NCI-H82 (cell line): ENCODE results near the gene TIMM44.
A peak's percentile ranks its signal among the peaks of the same experiment; 100 is the strongest.
"Not testable (repeated sequence)": the region's sequence is repeated elsewhere in the genome, so short reads cannot be mapped to it uniquely, and the experiment has no call there.

Experiments used
- DNase-seq: peaks from one replicate; lab custom pipeline; 2025; lab: John Stamatoyannopoulos, UW

TIMM44 gene

GRCh38 chr19:7900401-7900870 lies 43.0 kb downstream of the TIMM44 start:
- no peak for DNase-seq

- DNase-seq: peak; percentile 32
These were observed 43.6 kb downstream of the TIMM44 start for GRCh38 chr19:7899751-7900378.

DNA sequence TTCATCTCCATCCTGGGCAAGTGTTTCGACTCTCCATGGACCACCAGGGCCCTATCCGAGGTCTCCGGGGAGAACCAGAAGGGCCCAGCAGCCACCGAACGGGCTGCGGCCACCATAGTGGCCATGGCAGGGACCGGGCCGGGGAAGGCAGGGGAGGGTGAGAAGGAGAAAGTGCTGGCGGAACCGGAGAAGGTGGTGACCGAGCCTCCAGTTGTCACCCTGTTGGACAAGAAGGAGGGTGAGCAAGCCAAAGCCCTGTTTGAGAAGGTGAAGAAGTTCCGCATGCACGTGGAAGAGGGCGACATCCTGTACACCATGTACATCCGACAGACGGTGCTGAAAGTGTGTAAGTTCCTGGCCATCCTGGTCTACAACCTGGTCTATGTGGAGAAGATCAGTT lies 44.5 kb downstream of the TIMM44 start:
- DNase-seq: no peak

DNA sequence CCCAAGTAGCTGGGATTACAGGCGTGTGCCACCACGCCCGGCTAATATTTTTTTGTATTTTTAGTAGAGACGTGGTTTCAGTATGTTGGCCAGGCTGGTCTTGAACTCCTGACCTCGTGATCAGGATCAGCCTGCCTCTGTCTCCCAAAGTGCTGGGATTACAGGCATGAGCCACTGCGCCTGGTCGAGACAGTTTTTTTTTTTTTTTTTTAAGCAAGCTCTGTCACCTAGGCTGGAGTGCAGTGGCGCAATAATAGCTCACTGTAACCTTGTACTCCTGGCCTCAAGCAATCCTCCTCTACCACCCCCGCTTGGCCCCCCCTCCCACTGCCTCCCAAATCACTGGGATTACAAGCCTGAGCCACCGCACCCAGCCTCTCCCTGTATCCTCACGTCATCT lies 46.2 kb downstream of the TIMM44 start:
- DNase-seq: peak; percentile 41

DNA sequence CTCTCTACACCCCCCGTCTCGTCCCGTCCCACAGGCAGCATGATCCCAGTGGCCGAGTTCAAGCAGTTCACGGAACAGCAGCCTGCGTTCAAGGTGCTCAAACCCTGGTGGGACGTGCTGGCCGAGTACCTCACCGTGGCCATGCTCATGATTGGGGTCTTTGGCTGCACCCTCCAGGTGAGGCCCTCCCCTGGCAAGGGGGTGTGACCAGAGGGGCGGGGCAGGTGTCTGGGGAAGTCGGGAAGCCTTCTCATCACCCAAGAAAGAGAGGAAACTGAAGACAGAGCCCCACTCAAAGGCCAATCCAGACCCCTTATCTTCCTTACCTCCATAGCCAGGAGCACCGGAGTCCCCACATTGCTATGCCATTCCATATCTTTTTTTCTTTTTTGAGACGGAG lies 47.9 kb downstream of the TIMM44 start:
- DNase-seq: no peak

DNA sequence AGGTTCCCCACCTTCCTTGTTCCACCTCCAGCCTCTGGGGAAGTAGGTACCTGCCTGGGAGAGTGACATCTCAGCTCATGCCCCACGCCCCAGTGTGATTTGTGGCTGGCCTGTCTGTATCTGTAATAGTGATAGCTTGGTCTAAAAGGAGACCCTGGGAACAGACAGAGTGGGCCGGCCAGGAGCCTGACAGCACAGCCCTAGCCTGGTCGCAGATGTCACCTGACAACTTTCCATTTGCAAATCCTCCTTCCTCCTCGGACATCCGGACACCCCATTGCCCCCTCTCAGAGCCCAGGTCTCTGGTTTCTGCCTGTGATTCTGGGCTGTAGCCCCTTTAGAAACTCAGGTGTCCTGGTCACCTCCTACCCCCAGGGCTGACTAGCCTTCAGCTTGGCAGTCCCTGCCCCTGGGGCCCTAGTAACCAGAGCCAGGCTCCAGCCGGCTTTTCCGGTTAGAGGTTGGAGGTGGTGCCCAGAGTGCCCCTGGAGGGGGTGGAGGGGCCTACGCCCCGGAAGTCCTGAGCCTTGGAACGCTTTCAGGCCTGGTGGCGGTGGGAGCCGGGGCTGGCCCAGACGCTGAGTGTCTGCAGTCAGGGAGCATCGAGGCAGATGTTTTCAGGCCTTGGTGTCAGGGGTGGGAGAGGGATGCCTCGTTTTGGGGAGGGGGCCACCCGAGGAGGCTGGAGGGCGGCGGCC lies 48.7 kb downstream of the TIMM44 start:
- DNase-seq: no peak

GRCh38 chr19:7893362-7894101 lies 49.9 kb downstream of the TIMM44 start:
- not testable (repeated sequence) for DNase-seq

DNA sequence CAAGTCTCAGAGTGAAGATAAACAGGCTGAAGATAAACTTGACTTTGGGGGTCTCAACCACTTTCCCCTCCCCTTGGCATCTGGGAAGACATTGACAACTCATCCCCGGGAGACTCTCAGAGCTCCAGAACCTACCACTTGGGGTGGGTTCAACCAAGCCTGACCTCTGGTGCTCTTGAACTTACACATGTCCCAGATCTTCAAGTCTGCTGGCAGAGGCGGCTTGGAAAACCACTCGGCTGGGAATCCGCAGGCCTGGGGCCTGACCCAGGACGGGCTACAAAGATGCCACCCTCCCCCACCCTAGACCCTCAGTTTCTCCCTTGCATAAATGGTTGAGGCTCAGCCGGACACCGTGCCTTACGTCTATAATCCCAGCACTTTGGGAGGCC lies 54.6 kb downstream of the TIMM44 start:
- DNase-seq: no peak

GRCh38 chr19:7888145-7888825 lies 55.2 kb downstream of the TIMM44 start, which contains the start of gene LRRC8E:
Gene LRRC8E (plus strand): TSS chr19:7888510. CDS start chr19:7895604, 7,094 bp downstream.
- DNase-seq: peak; percentile 59

GRCh38 chr19:7887408-7888144 lies 55.9 kb downstream of the TIMM44 start:
- no peak for DNase-seq

GRCh38 chr19:7885818-7886217 lies 57.6 kb downstream of the TIMM44 start:
- DNase-seq: peak; percentile 37

DNA sequence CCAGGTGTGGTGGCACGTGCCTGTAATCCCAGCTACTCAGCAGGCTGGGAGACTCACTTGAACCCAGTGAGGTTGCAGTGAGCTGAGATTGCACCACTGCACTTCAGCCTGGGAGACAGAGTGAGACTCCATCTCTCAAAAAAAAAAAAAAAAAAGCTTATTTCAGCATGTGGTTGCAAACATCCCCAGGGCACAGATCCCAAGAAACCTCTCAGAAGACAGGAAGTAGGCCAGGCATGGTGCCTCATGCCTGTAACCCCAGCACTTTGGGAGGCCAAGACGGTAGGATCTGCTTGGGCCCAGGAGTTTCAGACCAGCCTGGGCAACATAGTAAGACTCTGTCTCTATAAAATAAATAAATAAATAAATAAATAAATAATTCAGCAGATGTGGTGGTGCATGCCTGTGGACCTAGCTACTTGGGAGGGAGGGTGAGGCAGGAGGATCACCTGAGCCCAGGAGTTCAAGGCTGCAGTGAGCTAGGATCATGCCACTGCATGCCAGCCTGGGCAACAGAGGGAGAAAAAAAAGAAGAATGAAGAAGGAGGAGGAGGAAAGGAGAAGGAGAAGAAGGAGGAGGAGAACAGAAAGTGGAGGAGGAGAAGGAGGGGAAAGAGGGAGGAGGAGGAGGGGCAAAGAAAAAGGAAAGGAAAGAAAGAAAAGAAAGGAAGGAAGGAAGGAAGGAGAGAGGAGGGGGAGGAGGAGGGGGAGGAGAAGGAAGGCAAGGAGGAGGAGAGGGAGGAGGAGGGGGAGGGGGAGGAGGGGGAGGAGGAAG lies 59.5 kb downstream of the TIMM44 start:
- DNase-seq: no peak

DNA sequence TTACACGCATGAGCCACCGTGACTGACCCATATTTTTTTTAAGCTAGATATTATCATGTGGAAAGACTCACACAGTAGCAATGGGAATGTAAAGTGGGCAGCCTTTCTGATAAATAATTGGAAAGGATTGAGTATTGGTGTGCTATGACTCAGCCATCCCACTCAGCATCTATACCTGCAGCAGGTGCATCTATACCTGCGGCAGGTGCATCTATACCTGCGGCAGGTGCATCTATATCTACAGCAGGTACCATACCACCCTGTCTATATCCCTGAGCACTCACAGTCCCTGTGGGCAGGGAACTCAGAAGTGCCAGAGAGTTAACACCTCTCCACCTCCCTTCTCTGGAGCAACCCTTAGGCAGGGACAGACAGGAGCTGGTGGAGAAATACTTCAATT lies 60.4 kb downstream of the TIMM44 start:
- no peak for DNase-seq

GRCh38 chr19:7881910-7882309 lies 61.6 kb downstream of the TIMM44 start:
- no peak for DNase-seq

DNA sequence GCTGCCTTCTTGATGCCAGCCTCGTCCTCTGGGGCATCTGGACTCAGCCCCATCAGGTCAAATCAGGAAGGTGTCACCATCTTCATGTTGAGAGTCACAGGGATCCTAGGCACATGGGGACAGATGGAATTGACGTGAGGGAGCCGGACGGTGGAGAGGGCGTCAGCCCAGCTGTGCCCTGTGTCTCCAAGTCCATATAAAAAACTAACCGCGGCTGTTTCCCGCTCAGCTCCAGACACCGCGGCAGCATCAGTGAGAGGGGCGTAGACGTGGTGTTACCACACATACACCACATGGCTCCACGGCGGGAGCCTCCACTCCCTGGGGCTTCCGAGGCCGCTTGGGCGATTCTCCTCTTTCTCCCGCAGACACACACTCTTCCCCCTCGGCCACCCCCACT lies 63.6 kb downstream of the TIMM44 start:
- peak; percentile 31 for DNase-seq

DNA sequence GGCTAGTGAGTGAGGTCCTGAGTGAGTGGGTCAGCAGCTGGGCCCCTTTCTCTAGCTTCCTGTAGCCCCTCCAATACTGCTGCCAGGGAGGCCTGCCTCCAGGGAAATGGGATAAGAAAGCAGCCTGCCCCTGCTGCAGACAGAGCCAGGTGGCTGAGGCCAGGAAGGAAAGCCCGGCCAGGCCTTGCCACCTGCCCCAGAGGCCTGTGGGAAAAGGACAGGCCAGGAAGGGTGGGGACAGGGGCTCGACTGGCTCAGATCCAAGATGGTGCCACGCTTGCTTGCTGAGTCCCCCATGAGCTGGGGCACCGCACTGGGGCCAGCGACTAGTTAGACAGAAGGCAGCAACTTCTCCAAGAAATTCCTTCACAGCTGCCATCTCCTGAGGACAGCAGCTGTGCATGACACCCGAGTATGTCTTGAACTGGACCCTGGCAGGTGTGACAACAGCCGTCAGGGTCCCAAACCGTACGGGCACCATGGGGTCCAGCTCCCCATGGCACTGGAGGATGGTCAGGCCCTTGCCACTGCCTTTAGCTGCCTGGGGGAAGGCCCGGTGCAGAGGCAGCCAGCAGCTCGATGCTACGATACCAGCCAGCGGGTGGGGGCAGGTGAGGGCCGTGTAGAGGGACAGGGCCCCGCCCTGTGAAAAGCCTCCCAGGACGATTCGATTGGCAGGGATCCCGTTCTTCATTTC lies 64.2 kb downstream of the TIMM44 start:
- DNase-seq: peak; percentile 19

- DNase-seq: no peak
These were observed 66.1 kb downstream of the TIMM44 start for GRCh38 chr19:7877249-7877836.
